Calu3 (cell line): Measurements from ENCODE around the gene TFDP2. TPM values are rescaled to one million over a fixed set of nuclear protein-coding genes. Genes with fewer than 3 reads are reported as not detected.
"Not testable (repeated sequence)": the region's sequence is repeated elsewhere in the genome, so short reads cannot be mapped to it uniquely, and the experiment has no call there.

ENCODE experiments used
- BruUV-seq: library from RNA; stranded (reverse); fragments of 400-500 nt; replicated peaks from 2 replicates; lab custom pipeline; 2021; lab: Mats Ljungman, UMichigan
- CTCF ChIA-PET: fragments of 300-600 bp; sonication (Branson Sonifier 250); formaldehyde crosslinking; loops from one replicate; lab custom pipeline; 2022; ENCODE audit warnings: antibody characterized with exemption; lab: Charles Lee
- DNase-seq: peaks from one replicate; pipeline ENCODE4 v3.0.0; 2022
- H3K27ac Mint-ChIP-seq: one replicate; pipeline ENCODE4 v1.8.0; 2022; ENCODE audit warnings: mixed read lengths; ENCODE audit not compliant: unreplicated experiment
- H3K27me3 Mint-ChIP-seq: one replicate; pipeline ENCODE4 v1.8.0; 2022; ENCODE audit warnings: mixed read lengths; ENCODE audit not compliant: unreplicated experiment
- H3K36me3 Mint-ChIP-seq: one replicate; pipeline ENCODE4 v1.8.0; 2022; ENCODE audit warnings: mild to moderate bottlenecking, moderate library complexity, mixed read lengths; ENCODE audit not compliant: insufficient read depth, unreplicated experiment
- H3K4me1 Mint-ChIP-seq: one replicate; pipeline ENCODE4 v1.8.0; 2022; ENCODE audit warnings: mild to moderate bottlenecking, low read depth, mixed read lengths; ENCODE audit not compliant: unreplicated experiment
- H3K4me3 Mint-ChIP-seq: one replicate; pipeline ENCODE4 v1.8.0; 2022; ENCODE audit warnings: mild to moderate bottlenecking, low read depth, moderate library complexity, mixed read lengths; ENCODE audit not compliant: unreplicated experiment
- H3K9me3 Mint-ChIP-seq: one replicate; pipeline ENCODE4 v1.8.0; 2022; ENCODE audit warnings: low read depth, mixed read lengths; ENCODE audit not compliant: unreplicated experiment
- CTCF ChIP-seq: fragments of 200-600 bp; IDR thresholded peaks from one replicate; pipeline ENCODE4 v1.8.0; 2022; ENCODE audit warnings: antibody characterized with exemption; ENCODE audit not compliant: unreplicated experiment
- intact Hi-C: fragments of 100-400 bp; cut with micrococcal nuclease; formaldehyde crosslinking; loops from one replicate; pipeline ENCODE4 v1.10.0; 2022; ENCODE audit not compliant: unreplicated experiment
- total RNA-seq: library from RNA; stranded (reverse); gene quantifications from 2 replicates; pipeline ENCODE4 v1.2.3, GENCODE V29; 2022

TFDP2 gene
- total RNA-seq, 1 experiment from 2014 or later = 54.8 TPM

DNA sequence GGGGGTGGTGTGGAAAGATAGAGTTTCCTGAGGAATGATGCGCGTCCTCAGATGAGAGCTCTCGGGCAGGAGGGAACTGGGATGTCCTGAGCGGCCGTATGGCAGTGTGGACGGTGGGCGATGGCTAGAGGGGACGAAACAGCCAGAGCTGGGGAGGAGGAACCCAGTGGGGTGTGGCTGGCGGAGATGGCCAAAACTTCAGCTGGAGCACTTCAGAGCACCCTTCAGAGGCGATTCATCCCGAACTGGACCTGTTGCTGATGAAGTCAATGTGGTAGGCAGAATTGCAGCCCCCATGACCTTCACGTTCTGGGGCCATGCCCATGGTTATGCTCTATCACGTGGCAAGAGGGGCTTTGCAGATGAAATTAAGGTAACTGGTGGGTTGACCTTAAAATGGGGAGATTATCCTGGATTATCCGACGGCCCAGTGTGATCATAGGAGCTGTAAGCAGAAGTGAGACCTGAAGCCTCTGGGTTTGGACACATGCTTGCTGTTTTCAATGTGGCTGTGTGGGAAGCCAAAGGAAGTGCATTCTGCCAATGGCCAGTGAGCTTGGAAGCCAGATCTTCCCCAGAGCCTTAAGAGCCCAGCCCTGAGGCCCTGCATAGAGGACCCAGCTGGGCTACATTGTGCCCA, 220.6 kb downstream of the TFDP2 start:
- DNase-seq = no peak
- CTCF ChIA-PET = no interaction called here
- no peaks in the 10 kb centered on the region for H3K4me1 Mint-ChIP-seq
- no TSS peak for BruUV-seq
- H3K4me3 Mint-ChIP-seq = no peak overlapping the region
- intact Hi-C loops = no loop called here
- H3K27ac Mint-ChIP-seq = no peak overlapping the region
- H3K27me3 Mint-ChIP-seq = no peaks in the 10 kb centered on the region
- TF ChIP-seq CTCF = no peak
- H3K9me3 Mint-ChIP-seq = no peaks in the 10 kb centered on the region
- peaks cover 26% of the 10 kb centered on the region for H3K36me3 Mint-ChIP-seq

DNA sequence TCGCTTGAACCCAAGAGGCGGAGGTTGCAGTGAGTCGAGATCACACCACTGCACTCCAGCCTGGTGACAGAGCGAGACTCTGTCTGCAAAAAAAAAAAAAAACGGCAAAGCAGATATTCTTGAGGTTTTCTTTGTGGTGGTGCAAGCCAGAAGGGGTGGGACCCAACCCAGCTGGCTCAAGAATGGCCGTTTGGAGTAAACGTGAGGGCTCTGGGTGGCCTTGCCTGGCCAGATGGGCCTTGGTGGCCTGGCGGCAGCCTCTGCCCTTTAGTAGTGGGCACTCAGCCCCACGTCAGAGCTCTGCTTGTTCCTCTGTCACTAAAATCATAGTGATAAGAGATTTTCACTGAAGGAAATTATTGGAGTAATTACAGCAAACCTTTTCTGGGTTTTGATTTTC, 222.4 kb downstream of the TFDP2 start:
- BruUV-seq = no TSS peak
- TF ChIP-seq CTCF = no peak
- H3K27me3 Mint-ChIP-seq = no peaks in the 10 kb centered on the region
- H3K36me3 Mint-ChIP-seq = peaks cover 26% of the 10 kb centered on the region
- H3K4me3 Mint-ChIP-seq = no peak overlapping the region
- intact Hi-C loops = no loop called here
- H3K27ac Mint-ChIP-seq = no peak overlapping the region
- DNase-seq = no peak
- H3K4me1 Mint-ChIP-seq = no peaks in the 10 kb centered on the region
- no peaks in the 10 kb centered on the region for H3K9me3 Mint-ChIP-seq
- CTCF ChIA-PET = interaction anchor here (0.7 kb wide), 1 partner anchor 77 kb away, joined by 3 read pairs; no protein-coding TSS in a partner anchor

DNA sequence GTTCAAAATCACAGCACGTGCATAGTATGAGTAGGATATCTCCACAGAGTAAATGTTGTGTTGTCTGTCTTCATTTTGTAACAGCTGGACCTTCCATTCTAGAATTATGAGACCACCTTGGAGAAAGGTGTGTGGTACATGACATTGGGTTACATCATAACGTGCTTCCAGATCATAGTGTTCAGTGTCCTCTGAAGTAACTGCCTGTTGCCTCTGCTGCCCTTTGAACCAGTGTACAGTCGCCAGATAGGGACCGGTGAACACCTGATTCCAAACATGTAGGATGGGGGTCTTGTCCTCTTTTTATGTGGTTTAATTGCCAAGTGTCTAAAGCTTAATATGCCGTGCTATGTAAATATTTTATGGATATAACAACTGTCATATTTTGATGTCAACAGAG, 223.7 kb downstream of the TFDP2 start:
- CTCF ChIA-PET, H3K4me3 Mint-ChIP-seq, H3K27me3 Mint-ChIP-seq, H3K27ac Mint-ChIP-seq, intact Hi-C loops, DNase-seq, H3K9me3 Mint-ChIP-seq, H3K4me1 Mint-ChIP-seq: not testable (repeated sequence)
- TSS peak; percentile 96 for BruUV-seq
- H3K36me3 Mint-ChIP-seq = peaks cover 26% of the 10 kb centered on the region

DNA sequence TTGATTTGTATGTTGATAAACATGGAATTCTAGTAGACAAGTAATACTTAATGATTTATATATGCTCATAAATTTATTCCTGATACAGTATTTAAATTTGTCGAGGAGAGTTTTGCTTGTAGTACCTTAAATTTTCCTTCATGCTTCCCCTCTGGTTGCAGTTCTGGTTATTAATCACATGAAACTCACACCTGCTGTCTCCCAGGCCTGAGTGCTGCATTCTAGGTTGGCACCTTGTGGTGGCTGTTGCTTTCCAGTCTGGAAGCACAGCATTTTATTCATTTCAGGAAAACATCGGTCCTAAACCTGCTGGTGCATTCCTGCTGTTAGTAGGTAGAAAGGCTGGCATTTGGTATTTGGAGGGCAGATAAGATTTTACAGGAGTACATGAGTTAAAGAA, 228.0 kb downstream of the TFDP2 start:
- Mint-ChIP-seq H3K4me3 (no peak overlapping the region), H3K36me3 (peaks cover 17% of the 10 kb centered on the region), H3K9me3 (no peaks in the 10 kb centered on the region), H3K27ac (no peak overlapping the region), H3K27me3 (no peaks in the 10 kb centered on the region), H3K4me1 (no peaks in the 10 kb centered on the region)
- CTCF ChIA-PET = no interaction called here
- TF ChIP-seq CTCF = no peak
- no peak for DNase-seq
- BruUV-seq = no TSS peak
- intact Hi-C loops = no loop called here

GRCh38 chr3:141920701-141921100, 228.6 kb downstream of the TFDP2 start:
- no peaks in the 10 kb centered on the region for H3K9me3 Mint-ChIP-seq
- BruUV-seq = no TSS peak
- peaks cover 17% of the 10 kb centered on the region for H3K36me3 Mint-ChIP-seq
- H3K4me1 Mint-ChIP-seq = no peaks in the 10 kb centered on the region
- DNase-seq = no peak
- H3K27ac Mint-ChIP-seq = no peak overlapping the region
- H3K27me3 Mint-ChIP-seq = no peaks in the 10 kb centered on the region
- TF ChIP-seq CTCF = no peak
- intact Hi-C loops = no loop called here
- CTCF ChIA-PET = no interaction called here
- no peak overlapping the region for H3K4me3 Mint-ChIP-seq
